ENCODE results near the gene SSR3.

DNA sequence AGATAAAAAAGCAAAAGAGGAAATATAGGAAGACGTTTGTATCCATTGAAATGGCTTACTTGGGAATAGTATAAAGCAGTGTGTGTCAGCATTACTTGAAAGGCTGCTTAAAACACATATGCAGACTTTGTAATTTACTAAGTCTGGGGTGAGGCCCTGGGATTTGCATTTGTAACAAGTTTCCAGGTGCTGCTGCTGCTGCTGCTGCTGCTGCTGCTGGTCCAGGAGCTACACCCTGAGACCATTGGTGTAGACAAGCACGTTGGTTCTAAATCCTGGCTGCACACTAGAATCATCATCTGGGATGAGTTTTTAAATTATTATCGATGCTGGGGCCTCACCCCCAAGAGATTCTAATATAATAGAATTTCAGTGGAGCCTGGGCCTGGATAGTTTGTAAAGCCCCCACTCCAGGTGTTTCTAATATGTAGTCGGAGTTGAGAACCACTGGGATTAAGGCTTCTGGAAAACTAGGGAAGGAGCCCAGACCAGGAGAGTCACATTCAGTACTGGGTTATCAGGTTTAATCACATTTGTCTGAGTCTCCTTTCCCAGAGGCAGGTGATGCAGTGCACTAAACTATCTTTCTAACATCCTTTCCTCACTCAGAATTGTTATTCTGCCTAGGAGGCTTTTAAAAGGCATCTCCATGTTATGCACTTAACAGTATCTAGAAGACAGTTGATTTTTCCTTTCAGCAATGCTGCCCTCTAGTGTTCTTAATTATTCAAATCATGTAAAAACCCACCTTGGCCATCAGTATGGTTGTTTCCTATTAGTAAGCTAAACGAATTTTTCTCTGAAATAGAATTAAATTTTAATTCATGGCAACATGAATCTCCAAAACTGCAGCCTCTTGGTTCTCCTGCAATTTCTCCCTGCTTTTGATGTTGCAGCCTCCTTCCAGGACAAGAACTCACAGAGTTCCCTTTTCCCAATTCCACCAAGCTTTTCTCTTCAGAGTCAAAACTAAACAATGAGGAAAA lies 45.4 kb downstream of the SSR3 start:
- TF ChIP-seq ZNF430 (CRISPR knock-in tag; IDR thresholded peaks at IDR 0.05), result no peak
- TF ChIP-seq, protein P1, sequence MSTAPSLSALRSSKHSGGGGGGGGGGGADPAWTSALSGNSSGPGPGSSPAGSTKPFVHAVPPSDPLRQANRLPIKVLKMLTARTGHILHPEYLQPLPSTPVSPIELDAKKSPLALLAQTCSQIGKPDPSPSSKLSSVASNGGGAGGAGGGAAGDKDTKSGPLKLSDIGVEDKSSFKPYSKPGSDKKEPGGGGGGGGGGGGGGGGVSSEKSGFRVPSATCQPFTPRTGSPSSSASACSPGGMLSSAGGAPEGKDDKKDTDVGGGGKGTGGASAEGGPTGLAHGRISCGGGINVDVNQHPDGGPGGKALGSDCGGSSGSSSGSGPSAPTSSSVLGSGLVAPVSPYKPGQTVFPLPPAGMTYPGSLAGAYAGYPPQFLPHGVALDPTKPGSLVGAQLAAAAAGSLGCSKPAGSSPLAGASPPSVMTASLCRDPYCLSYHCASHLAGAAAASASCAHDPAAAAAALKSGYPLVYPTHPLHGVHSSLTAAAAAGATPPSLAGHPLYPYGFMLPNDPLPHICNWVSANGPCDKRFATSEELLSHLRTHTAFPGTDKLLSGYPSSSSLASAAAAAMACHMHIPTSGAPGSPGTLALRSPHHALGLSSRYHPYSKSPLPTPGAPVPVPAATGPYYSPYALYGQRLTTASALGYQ (CRISPR knock-in tag; IDR thresholded peaks at IDR 0.05), result no peak
- TF ChIP-seq, protein P2, sequence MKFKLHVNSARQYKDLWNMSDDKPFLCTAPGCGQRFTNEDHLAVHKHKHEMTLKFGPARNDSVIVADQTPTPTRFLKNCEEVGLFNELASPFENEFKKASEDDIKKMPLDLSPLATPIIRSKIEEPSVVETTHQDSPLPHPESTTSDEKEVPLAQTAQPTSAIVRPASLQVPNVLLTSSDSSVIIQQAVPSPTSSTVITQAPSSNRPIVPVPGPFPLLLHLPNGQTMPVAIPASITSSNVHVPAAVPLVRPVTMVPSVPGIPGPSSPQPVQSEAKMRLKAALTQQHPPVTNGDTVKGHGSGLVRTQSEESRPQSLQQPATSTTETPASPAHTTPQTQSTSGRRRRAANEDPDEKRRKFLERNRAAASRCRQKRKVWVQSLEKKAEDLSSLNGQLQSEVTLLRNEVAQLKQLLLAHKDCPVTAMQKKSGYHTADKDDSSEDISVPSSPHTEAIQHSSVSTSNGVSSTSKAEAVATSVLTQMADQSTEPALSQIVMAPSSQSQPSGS (CRISPR knock-in tag; IDR thresholded peaks at IDR 0.05), result no peak
- no peak for TF ChIP-seq CHD4 (IDR thresholded peaks at IDR 0.05; ENCODE audit: borderline replicate concordance, low read length)
- TF ChIP-seq, protein P3, sequence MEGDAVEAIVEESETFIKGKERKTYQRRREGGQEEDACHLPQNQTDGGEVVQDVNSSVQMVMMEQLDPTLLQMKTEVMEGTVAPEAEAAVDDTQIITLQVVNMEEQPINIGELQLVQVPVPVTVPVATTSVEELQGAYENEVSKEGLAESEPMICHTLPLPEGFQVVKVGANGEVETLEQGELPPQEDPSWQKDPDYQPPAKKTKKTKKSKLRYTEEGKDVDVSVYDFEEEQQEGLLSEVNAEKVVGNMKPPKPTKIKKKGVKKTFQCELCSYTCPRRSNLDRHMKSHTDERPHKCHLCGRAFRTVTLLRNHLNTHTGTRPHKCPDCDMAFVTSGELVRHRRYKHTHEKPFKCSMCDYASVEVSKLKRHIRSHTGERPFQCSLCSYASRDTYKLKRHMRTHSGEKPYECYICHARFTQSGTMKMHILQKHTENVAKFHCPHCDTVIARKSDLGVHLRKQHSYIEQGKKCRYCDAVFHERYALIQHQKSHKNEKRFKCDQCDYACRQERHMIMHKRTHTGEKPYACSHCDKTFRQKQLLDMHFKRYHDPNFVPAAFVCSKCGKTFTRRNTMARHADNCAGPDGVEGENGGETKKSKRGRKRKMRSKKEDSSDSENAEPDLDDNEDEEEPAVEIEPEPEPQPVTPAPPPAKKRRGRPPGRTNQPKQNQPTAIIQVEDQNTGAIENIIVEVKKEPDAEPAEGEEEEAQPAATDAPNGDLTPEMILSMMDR (CRISPR knock-in tag; IDR thresholded peaks at IDR 0.05), result peak; percentile 63
- TF ChIP-seq, protein P4, sequence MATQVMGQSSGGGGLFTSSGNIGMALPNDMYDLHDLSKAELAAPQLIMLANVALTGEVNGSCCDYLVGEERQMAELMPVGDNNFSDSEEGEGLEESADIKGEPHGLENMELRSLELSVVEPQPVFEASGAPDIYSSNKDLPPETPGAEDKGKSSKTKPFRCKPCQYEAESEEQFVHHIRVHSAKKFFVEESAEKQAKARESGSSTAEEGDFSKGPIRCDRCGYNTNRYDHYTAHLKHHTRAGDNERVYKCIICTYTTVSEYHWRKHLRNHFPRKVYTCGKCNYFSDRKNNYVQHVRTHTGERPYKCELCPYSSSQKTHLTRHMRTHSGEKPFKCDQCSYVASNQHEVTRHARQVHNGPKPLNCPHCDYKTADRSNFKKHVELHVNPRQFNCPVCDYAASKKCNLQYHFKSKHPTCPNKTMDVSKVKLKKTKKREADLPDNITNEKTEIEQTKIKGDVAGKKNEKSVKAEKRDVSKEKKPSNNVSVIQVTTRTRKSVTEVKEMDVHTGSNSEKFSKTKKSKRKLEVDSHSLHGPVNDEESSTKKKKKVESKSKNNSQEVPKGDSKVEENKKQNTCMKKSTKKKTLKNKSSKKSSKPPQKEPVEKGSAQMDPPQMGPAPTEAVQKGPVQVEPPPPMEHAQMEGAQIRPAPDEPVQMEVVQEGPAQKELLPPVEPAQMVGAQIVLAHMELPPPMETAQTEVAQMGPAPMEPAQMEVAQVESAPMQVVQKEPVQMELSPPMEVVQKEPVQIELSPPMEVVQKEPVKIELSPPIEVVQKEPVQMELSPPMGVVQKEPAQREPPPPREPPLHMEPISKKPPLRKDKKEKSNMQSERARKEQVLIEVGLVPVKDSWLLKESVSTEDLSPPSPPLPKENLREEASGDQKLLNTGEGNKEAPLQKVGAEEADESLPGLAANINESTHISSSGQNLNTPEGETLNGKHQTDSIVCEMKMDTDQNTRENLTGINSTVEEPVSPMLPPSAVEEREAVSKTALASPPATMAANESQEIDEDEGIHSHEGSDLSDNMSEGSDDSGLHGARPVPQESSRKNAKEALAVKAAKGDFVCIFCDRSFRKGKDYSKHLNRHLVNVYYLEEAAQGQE (IDR thresholded peaks at IDR 0.05; ENCODE audit: borderline replicate concordance in 1 of 2, low read depth in 1 of 2, low read length in 2 of 2), result no peak
- no peak for TF ChIP-seq NR2F2 (IDR thresholded peaks at IDR 0.05; ENCODE audit: borderline replicate concordance, low read depth)
